Measurements from ENCODE around the gene ARHGAP18. TPM values are rescaled to one million over a fixed set of nuclear protein-coding genes. Genes with fewer than 3 reads are reported as not detected.

The ARHGAP18 gene
- total and polyA plus RNA-seq, 2 of the 13 experiments (the other 11 are each of a cell fraction or from before 2014, with no cell fraction given) = 58.2 to 115 TPM

GRCh38 chr6:129732034-129732433 lies 22.1 kb upstream of the ARHGAP18 start:
- Histone ChIP-seq H4K20me1 (ENCODE audit: insufficient read depth, low read length) (no peaks in the 10 kb centered on the region), H3K27ac (ENCODE audit: extremely low read length, insufficient read depth, low read length) (no peak overlapping the region), H2AFZ (ENCODE audit: low read length) (peak overlapping the region; percentile 84), H3K79me2 (ENCODE audit: insufficient read depth, low read length) (no peaks in the 10 kb centered on the region), H3K9ac (ENCODE audit: insufficient read depth, low read depth, low read length) (no peak overlapping the region), H3K4me3 (replicated peaks in 1 of 3; ENCODE audit: insufficient read depth in 1 of 3, low read depth in 2 of 3, low read length in 3 of 3) (no peak overlapping the region), H3K9me3 (ENCODE audit: low read length) (no peaks in the 10 kb centered on the region), H3K27me3 (ENCODE audit: control insufficient read depth in 1 of 2, insufficient read depth in 2 of 2, low read length in 2 of 2) (no peaks in the 10 kb centered on the region), H3K4me2 (ENCODE audit: low read depth, low read length) (no peak overlapping the region), H3K36me3 (replicated peaks in 1 of 2; ENCODE audit: control insufficient read depth in 1 of 2, insufficient read depth in 2 of 2, low read length in 2 of 2) (no peaks in the 10 kb centered on the region), H3K4me1 (ENCODE audit: insufficient read depth, low read length) (peaks cover 26% of the 10 kb centered on the region)
- intact Hi-C loops (cut with micrococcal nuclease; ENCODE audit: unreplicated experiment) = loop anchor here (2.0 kb wide), 1 partner anchor 19 kb away; no protein-coding TSS in a partner anchor
- CTCF ChIA-PET (ENCODE audit: low intra/inter-chr PET ratio, low total read pairs) = interaction anchor here (1.8 to 4.8 kb wide), 3 partner anchors 111 to 230 kb away, joined by 4 to 39 read pairs (median 8); no protein-coding TSS in a partner anchor
- no peak for TF ChIP-seq ZNF263 (CRISPR knock-in tag; IDR thresholded peaks at IDR 0.05)
- no peak for TF ChIP-seq ZNF282 (IDR thresholded peaks at IDR 0.05; ENCODE audit: partially characterized antibody)
- TF ChIP-seq SOX13 (IDR thresholded peaks at IDR 0.05) = no peak
- TF ChIP-seq SOX13 (CRISPR knock-in tag; conservative IDR thresholded peaks at IDR 0.05 in 1 of 2, IDR thresholded peaks at IDR 0.05 in 1 of 2) = no peak
- TF ChIP-seq ZNF292 (CRISPR knock-in tag; IDR thresholded peaks at IDR 0.05; ENCODE audit: borderline replicate concordance, low read depth) = no peak
- no peak for TF ChIP-seq YY1 (IDR thresholded peaks at IDR 0.05; ENCODE audit: insufficient read depth, insufficient replicate concordance, low read depth, low read length)
- TF ChIP-seq ZNF75D (CRISPR knock-in tag; IDR thresholded peaks at IDR 0.05; ENCODE audit: borderline replicate concordance) = no peak
- TF ChIP-seq ZNF138 (CRISPR knock-in tag; IDR thresholded peaks at IDR 0.05; ENCODE audit: low read depth) = no peak
- TF ChIP-seq RBAK (CRISPR knock-in tag; IDR thresholded peaks at IDR 0.05) = no peak
- TF ChIP-seq ARID2 (CRISPR knock-in tag; IDR thresholded peaks at IDR 0.05; ENCODE audit: borderline replicate concordance) = no peak
- TF ChIP-seq PATZ1 (CRISPR knock-in tag; IDR thresholded peaks at IDR 0.05) = no peak
- TF ChIP-seq REPIN1 (CRISPR knock-in tag; IDR thresholded peaks at IDR 0.05; ENCODE audit: borderline replicate concordance, low read depth) = no peak
- TF ChIP-seq GABPA (IDR thresholded peaks at IDR 0.05; ENCODE audit: low read depth, low read length) = no peak
- no peak for TF ChIP-seq GABPA (CRISPR knock-in tag; IDR thresholded peaks at IDR 0.05; ENCODE audit: low read depth)
- TF ChIP-seq NFAT5 (CRISPR knock-in tag; IDR thresholded peaks at IDR 0.05) = no peak
- FAIRE-seq (no peak), ATAC-seq (no peak), DNase-seq (ENCODE audit: low spot score) (no peak)
- no TSS peak for BruUV-seq (replicated peaks)
- in situ Hi-C loops (cut with HindIII; ENCODE audit: extremely low pct_ligation_motif_present, low pct_unique_long_range_greater_than_20kb) = loop anchor here (5.0 kb wide), 1 partner anchor 135 kb away; no protein-coding TSS in a partner anchor
- POLR2A ChIA-PET = no interaction called here
- 49% methylated on average over 2 of the region's 2 CpGs for WGBS (ENCODE audit: low lambda C conversion rate)
